ENCODE results near the gene SLC6A8. TPM values are rescaled to one million over a fixed set of nuclear protein-coding genes. Genes with fewer than 3 reads are reported as not detected.

Gene SLC6A8
- polyA plus RNA-seq, 1 experiment, result 11.9 TPM

- Histone ChIP-seq H3K4me3 (ENCODE audit: low read depth, low read length) (no peak overlapping the region; the same call in 1 of the 2 replicates), H3K36me3 (ENCODE audit: control insufficient read depth, insufficient read depth, low read length) (no peaks in the 10 kb centered on the region), H3K27me3 (ENCODE audit: control insufficient read depth, insufficient read depth, low read length) (no peaks in the 10 kb centered on the region; the same call in none of the 2 replicates)
- ChIA-PET POLR2A (no interaction called here), CTCF (interaction anchor here (0.7 to 5.2 kb wide), 24 partner anchors 11 to 726 kb away, joined by 3 to 55 read pairs (median 6); no protein-coding TSS in a partner anchor)
- DNase-seq (ENCODE audit: low read depth), result peak; percentile 5
- TF ChIP-seq, protein P1, sequence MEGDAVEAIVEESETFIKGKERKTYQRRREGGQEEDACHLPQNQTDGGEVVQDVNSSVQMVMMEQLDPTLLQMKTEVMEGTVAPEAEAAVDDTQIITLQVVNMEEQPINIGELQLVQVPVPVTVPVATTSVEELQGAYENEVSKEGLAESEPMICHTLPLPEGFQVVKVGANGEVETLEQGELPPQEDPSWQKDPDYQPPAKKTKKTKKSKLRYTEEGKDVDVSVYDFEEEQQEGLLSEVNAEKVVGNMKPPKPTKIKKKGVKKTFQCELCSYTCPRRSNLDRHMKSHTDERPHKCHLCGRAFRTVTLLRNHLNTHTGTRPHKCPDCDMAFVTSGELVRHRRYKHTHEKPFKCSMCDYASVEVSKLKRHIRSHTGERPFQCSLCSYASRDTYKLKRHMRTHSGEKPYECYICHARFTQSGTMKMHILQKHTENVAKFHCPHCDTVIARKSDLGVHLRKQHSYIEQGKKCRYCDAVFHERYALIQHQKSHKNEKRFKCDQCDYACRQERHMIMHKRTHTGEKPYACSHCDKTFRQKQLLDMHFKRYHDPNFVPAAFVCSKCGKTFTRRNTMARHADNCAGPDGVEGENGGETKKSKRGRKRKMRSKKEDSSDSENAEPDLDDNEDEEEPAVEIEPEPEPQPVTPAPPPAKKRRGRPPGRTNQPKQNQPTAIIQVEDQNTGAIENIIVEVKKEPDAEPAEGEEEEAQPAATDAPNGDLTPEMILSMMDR (IDR thresholded peaks at IDR 0.05; ENCODE audit: insufficient read depth, low read depth, low read length), result peak; percentile 71
These were observed 19.8 kb upstream of the SLC6A8 start for GRCh38 chrX:153667956-153668396.

- no peak for DNase-seq (ENCODE audit: low read depth)
- ChIA-PET CTCF (interaction anchor here (0.8 to 5.2 kb wide), 24 partner anchors 12 to 727 kb away, joined by 3 to 55 read pairs (median 6); no protein-coding TSS in a partner anchor), POLR2A (no interaction called here)
- H3K36me3 ChIP-seq (ENCODE audit: control insufficient read depth, insufficient read depth, low read length), result no peaks in the 10 kb centered on the region
- TF ChIP-seq, protein P1 (IDR thresholded peaks at IDR 0.05; ENCODE audit: insufficient read depth, low read depth, low read length), result no peak
- H3K27me3 ChIP-seq (ENCODE audit: control insufficient read depth, insufficient read depth, low read length), result no peaks in the 10 kb centered on the region; the same call in none of the 2 replicates
- no peak overlapping the region for H3K4me3 ChIP-seq (ENCODE audit: low read depth, low read length)
These were observed 19.1 kb upstream of the SLC6A8 start for GRCh38 chrX:153668423-153669173.

- ChIA-PET CTCF (interaction anchor here (0.8 to 5.2 kb wide), 12 partner anchors 12 to 727 kb away, joined by 3 to 55 read pairs (median 12); no protein-coding TSS in a partner anchor), POLR2A (no interaction called here)
- H3K4me3 ChIP-seq (ENCODE audit: low read depth, low read length), result no peak overlapping the region
- H3K27me3 ChIP-seq (ENCODE audit: control insufficient read depth, insufficient read depth, low read length), result no peaks in the 10 kb centered on the region; the same call in none of the 2 replicates
- H3K36me3 ChIP-seq (ENCODE audit: control insufficient read depth, insufficient read depth, low read length), result no peaks in the 10 kb centered on the region
- no peak for DNase-seq (ENCODE audit: low read depth)
- TF ChIP-seq, protein P1 (IDR thresholded peaks at IDR 0.05; ENCODE audit: insufficient read depth, low read depth, low read length), result peak; percentile 81
These were observed 18.4 kb upstream of the SLC6A8 start for GRCh38 chrX:153669174-153669890.

DNA sequence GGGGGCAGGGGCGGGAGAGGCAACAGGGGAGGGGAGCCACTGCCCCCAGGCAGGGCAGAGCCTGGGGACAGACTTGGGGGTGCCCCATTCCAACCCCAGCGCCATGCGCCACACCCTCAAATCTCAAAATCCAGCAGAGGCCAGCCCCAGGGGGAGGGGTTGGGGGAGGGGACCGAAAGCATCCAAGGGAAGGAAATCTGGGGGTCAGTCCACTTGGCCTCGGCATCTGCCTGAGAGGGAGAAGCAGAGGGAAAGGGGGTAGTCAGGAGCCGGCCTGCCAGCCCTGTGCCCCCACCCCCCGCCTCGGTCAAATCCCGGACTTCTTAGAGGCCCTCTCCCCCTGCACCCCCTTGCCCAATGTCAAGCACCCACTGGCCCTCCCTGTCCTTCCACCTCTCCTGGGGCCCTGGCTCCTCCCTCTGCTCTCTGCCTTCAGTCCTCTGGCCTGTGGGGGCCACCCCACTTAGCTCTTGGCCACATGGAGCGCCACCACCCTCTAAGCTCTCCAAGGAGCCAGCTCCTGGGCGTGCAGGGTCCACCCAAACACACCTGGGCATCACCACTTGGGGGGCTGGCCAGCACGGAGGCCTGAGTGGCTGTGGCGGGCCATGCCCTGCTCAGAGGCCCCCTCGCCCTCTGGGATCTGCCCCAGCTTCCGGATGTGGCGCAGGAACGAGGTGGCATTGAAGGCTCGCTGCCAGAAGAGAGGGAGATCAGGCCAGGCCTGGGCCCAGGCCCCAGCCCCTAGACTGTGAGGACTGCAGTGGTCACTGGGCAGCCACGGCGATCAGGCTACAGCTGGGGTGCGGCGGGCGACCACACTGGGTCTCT lies 17.6 kb upstream of the SLC6A8 start:
- Histone ChIP-seq H3K27me3 (ENCODE audit: control insufficient read depth, insufficient read depth, low read length) (no peaks in the 10 kb centered on the region; the same call in none of the 2 replicates), H3K4me3 (ENCODE audit: low read depth, low read length) (no peak overlapping the region), H3K36me3 (ENCODE audit: control insufficient read depth, insufficient read depth, low read length) (no peaks in the 10 kb centered on the region)
- TF ChIP-seq, protein P1 (IDR thresholded peaks at IDR 0.05; ENCODE audit: insufficient read depth, low read depth, low read length), result no peak
- ChIA-PET CTCF (interaction anchor here (1.0 to 5.2 kb wide), 8 partner anchors 13 to 728 kb away, joined by 5 to 55 read pairs (median 17); no protein-coding TSS in a partner anchor), POLR2A (no interaction called here)
- no peak for DNase-seq (ENCODE audit: low read depth)

Data from BJ (cell line).